ENCODE measurements around the gene SDC1.

- TF ChIP-seq CTCF (IDR thresholded peaks at IDR 0.05) (no peak), POLR2A (IDR thresholded peaks at IDR 0.05) (no peak)
These were observed 14.5 kb downstream of the SDC1 start for GRCh38 chr2:20210462-20210861.
